Globus pallidus (tissue), 1 donor: ENCODE data around the gene STK11IP.

Experiments
- DNase-seq: peaks from one replicate; pipeline ENCODE4 v3.0.0-alpha.2; 2015; ENCODE audit warnings: low spot score

Gene STK11IP

DNA sequence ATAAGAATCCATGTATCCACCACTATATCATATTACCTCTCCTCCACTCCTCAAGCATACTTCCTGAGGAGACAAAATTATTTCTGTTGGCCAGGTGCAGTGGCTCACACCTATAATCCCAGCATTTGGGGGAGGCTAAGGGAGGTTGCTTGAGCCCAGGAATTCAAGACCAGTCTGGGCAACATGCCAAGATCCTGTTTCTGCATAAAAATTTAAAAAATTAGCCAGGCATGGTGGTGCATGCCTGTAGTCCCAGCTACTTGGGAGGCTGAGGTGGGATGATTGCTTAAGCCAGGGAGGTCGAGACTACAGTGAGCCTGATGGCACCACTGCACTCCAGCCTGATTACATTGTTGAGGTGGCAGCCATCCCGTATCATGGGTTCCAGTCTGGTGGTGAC lies 16.3 kb upstream of the STK11IP start:
- DNase-seq: no peak

DNA sequence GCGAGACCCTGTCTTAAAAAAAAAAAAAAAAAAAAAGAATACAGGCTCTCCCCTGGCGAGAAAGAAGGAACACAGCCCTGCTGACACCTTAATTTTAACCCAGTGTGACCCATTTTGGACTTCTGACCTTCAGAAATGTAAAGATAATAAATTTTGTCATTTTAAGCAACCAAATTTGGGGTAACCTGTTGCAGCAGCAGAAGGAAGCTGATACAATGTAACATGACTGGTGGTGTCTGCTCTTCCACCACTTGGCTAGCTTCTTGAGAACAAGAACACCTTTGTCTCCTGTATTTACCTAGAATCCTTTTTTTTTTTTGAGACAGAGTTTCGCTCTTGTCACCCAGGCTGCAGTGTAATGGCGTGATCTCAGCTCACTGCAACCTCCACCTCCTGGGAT lies 6.6 kb upstream of the STK11IP start:
- no peak for DNase-seq

DNA sequence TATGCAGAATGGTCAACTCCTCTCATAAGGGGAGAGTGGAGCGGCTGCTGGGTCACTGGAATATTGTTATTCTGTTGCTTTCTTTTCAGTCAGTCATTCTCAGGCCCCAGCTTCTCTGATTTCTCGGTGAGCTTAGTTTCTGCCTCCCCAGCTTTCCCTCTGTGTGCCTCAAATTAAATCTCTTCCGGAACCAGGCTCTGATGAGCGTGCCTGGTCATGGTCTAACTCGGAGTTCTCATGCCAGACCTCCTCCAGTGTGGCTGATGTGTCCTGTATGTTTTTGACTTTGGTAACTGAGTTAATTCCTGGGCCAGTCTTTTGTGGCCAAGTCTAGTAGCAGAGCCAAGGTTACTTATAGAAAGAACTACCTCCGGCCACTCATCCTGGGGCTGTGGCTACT lies 4.9 kb upstream of the STK11IP start:
- DNase-seq: no peak

DNA sequence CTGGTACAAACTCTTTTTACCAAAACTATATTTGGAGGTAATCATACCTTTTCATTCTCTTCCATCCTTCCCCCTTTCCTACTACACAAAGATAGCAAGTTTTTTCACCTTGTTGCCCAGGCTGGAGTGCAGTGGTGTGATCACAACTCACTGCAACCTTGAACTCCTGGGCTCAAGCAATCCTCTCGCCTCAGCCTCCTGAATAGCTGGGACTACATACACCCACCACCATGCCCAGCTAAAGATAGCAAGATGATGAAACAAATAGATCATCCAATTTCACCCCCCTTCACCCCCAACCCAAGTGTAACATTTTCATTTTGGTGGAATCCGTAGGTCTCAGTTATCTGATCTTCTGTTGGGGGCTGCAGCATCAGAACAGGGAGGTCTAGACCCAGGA lies 4.5 kb upstream of the STK11IP start:
- DNase-seq: no peak

DNA sequence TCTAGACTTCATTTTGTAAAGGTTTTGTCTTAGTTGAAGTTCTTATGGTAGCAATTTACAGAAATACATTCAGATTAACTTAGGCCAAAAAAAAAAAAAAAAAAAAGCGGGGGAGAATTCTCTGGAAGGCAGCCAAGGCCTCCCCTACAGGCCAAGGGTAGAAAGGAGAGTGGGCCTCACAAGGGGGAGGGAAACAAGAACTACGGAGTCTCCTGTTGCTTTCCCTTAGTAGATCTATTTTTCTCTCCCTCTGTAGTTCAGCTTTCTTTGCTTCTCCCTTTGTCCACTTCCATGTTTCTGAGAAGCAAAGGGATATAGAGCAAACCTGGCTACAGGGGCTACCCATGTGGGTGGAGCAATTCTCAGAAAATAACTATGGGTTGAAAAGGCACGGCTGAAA lies 2.4 kb upstream of the STK11IP start:
- no peak for DNase-seq

DNA sequence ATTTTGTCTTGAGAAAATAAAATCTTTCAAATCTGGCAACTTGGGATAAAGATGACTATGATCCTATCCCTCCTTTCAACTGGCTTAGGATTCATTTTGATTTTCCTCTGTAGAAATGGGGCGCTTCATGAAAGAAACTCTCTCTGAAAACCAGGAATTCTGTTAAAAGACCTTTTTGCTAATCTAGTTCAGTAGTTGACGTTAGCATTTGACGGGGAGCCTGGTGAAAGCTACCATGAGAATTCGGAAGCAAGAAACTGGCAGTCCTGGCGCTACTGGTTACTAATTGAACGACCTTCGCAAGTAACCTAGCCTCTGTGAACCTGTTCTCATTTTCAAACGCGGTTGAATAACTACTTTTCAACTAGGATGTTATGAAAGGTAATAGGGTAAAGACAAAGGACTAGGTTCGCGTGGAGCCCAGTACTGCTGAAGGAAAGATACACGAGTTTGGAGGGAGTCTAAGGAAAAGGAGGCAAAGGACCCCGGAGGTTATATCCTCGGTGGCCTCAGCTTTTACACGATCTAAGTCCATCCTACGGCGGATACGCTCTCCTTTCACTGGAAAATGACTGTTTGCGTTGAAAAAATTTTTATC lies 604 bp upstream of the STK11IP start:
- no peak for DNase-seq

DNA sequence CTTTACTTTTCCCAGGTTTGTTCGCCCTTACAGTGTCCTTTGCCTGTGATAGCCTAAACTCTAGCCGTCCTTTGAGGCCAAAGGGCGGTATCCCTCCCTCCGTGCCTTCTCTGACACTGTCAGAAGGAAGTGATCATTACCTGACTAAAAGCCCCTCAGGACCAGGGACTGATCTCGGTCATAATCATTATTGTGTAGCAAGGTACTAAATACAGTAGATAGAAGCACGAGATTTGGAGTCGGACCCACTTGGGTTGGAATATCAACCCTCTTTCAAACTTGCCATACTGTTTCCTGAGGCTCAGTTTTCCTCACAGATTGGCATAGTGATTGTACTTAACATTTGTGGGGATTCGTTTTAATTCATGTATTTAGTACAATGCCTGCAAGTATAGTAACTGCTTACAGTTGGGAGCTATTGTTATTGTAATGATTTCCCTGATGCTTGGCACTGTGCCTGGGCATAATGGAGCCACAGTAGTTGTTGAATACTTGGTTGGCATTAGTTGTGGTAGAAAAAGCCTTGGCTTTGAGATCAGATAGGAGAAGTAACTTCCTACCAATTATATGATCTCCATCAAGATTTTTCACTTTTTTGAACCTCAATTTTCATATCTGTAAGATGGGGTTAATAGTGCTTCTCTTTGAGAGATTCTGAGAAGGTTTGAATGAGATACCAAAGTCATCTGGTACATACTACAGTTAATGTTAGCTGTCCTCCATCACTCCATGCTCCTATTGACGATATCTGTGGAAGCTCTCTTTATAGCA lies 836 bp downstream of the STK11IP start:
- no peak for DNase-seq

DNA sequence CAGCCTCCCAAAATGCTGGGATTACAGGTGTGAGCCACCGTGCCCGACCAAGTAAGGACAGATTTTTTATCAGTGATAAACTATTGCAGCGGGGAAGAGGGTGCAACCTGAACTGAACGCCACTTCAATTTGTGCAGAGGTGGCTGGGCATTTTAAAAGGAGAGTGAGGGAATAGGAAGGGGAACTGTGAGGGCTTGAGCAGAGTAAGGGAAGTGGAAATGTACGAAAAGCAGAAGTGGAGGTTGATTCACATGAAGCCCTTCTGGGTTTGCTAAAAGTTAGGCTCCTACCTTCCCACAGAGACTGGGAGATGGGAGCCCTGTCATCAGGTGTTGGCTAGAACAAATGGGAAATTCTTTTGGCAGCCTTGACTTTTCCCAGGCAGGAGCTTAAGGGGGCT lies 6.1 kb downstream of the STK11IP start:
- DNase-seq: peak; percentile 37

DNA sequence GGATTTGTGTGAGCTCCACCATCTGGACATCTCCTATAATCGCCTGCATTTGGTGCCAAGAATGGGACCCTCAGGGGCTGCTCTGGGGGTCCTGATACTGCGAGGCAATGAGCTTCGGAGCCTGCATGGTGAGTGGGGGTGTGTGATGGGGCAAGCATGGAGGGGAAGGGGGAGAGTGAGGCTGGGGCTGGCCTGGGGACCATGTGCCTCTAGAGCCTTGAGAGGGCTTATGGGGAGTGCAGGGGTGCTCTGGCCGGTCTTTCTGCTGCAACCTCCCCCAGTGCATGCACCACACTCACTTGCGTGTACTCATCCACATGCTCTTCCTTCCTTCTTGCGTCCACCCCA lies 7.9 kb downstream of the STK11IP start:
- DNase-seq: no peak

DNA sequence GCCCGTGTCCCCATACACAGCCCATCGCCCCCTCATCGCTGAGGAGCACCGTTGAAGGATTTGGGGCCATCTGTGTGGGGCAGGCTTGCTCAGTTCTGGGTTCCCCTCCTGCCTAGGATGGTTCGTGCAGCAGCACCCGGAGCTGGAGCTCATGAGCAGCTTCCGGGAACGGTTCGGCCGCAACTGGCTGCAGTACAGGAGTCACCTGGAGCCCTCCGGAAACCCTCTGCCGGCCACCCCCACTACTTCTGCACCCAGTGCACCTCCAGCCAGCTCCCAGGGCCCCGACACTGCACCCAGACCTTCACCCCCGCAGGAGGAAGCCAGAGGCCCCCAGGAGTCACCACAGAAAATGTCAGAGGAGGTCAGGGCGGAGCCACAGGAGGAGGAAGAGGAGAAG lies 10.3 kb downstream of the STK11IP start:
- no peak for DNase-seq

DNA sequence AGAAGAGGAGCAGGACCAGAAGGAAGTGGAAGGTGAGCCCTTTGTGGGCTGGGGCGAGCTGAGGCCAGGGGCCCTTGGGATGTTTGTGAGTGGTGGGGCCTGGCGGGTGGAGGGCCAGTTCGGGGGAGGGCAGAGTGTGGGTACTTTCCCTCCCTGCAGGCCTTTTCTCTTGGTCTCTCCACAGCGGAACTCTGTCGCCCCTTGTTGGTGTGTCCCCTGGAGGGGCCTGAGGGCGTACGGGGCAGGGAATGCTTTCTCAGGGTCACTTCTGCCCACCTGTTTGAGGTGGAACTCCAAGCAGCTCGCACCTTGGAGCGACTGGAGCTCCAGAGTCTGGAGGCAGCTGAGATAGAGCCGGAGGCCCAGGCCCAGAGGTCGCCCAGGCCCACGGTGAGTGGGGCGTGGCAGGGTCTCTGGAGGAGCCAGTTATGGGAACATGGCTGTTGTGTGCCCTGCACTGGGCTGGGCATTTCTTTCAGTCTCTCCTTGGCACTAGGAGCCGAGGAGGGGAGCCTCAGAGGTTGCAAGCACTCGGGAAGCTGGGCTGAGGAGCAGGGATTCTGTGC lies 10.8 kb downstream of the STK11IP start:
- DNase-seq: no peak

DNA sequence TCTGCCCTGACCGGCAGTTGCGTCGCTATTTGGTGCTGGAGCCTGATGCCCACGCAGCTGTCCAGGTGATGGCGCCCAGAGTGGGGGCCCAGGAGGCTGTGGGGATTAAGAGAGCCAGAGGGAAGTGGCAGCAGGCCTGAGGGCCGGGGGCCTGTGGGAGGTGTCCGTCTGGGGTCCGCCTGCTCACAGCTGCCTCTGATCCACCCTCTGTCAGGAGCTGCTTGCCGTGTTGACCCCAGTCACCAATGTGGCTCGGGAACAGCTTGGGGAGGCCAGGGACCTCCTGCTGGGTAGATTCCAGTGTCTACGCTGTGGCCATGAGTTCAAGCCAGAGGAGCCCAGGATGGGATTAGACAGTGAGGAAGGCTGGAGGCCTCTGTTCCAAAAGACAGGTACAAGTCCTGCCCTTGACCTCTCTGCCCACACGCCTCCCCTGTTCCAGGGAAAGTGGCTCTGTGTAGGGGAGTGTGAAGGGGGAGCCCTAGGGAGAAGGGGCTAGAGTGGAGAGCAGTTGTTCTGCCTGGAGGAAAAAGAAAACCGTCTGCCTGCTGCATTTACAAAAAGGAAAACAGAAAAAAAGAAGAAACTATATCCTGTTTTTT lies 11.6 kb downstream of the STK11IP start:
- no peak for DNase-seq

DNA sequence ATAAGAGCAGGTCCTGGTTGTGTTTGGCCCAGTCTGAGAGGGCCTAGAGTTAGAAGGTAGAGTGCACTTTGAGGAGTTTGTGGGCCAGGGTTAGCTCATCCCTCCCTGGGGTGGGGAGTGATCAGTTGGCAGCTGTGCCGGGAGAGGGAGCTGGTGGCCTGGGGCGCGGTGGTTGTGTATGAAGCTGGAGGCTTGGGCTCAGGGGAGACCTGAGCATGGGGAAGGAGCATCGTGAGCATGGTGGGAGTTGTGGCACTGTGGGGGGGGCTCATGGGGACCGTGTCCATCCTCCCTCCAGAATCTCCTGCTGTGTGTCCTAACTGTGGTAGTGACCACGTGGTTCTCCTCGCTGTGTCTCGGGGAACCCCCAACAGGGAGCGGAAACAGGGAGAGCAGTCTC lies 13.6 kb downstream of the STK11IP start:
- DNase-seq: no peak

DNA sequence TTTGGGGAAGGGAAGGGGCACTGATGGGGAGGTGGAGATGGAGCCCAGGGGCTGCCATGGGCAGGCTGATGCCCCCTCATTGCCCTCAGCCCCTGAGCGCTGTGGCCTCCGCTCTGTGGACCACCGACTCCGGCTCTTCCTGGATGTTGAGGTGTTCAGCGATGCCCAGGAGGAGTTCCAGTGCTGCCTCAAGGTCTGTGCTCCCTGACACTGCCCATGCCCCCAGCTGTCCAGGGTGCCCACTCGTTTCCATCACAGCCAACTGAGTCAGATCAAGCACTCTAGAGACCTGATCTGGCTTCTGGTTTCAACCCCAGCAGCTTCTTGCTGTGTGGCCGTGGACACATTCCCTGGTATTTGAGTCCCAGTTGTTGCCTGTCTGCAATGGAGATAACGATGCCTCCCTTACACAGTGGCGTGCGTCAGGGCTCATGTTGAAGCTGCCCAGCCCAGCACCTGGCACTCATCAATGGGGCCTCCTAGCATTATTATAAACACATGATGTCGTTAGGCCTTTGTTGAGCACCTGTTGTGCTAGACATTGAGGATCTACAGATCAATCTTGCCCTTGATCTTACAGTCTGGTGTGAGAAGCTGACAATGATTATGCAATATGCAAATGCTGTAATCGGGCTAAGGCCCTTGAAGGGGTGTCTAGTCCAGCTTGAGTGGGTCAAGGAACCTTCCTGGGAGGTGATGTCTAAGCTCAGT lies 14.4 kb downstream of the STK11IP start:
- no peak for DNase-seq

DNA sequence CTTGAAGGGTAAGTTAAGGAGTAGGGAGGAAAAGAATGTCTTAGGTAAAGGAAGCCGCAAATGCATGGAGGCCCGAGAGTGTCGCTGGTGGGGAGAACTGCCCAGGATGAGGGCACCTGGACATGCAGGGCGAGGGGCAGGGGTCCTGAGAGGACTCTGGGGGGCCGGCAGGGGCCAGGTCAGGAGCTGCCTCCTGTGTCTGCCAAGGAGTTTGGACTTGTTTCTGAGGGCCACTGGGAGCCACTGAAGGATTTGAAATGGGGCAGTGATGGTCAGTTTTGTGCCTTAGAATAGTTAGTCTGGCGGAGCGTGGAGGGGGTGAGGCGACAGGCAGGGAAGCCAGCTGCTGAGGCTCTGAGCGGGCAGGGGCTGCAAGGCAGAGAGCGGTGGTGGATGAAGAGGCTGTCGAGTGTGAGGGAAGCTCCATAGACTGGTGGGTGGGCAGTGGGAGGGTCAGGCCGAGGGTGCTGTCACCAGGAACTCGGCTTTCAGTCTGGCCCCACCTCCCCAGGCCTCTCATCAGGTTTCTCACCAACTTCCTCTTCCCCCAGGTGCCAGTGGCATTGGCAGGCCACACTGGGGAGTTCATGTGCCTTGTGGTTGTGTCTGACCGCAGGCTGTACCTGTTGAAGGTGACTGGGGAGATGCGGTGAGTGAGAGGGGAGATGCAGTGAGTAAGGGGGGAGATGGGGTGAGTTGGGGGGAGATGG lies 15.1 kb downstream of the STK11IP start:
- no peak for DNase-seq

DNA sequence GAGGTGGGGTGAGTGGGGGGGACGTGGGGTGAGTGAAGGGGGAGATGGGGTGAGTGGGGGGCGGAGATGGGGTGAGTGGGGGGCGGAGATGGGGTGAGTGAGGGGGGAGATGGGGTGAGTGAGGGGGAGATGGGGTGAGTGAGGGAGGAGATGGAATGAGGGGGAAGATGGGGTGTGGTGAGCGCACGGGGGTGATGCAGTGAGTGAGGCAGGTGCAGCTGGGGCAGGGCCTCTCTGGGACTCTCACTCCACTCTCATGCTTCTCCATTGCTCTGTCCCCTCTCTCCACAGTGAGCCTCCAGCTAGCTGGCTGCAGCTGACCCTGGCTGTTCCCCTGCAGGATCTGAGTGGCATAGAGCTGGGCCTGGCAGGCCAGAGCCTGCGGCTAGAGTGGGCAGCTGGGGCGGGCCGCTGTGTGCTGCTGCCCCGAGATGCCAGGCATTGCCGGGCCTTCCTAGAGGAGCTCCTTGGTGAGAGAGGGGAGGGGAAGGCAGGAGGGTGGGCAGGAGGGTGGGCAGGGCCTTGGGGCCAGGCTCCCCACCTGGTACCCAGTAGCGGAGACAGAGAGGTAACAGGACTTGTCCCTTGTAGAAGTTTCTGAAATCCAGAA lies 15.9 kb downstream of the STK11IP start:
- no peak for DNase-seq

DNA sequence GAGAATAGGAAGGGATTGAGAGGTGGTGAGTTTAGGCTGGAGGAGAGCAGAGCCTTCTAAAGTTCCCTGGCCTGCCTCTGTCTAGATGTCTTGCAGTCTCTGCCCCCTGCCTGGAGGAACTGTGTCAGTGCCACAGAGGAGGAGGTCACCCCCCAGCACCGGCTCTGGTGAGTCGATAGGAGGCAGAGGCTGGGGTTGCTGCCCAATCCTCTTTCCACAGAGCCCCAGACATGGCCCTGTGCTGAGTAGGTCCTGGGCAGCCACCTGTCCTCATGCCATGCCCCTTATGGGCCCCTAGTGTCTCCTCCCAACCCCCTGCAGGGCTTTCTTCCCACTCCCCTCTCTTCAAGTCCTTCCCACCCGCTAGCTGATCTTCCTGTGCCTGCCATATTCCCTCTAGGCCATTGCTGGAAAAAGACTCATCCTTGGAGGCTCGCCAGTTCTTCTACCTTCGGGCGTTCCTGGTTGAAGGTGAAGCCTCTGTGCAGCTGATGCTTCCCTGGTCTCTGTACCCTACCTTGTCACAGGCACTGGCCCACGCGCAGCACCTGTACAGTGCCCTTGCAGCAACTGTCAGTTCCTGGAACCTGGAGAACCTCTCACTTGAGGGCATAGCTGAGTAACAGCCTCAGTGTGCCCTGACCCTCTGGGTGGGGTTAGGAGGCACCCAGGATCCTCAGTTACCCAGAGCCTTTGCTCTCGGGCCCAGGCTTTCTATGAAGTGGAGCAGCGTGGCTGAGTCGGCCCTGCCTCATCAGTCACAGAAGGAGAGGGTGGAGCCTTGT lies 16.6 kb downstream of the STK11IP start:
- DNase-seq: no peak

DNA sequence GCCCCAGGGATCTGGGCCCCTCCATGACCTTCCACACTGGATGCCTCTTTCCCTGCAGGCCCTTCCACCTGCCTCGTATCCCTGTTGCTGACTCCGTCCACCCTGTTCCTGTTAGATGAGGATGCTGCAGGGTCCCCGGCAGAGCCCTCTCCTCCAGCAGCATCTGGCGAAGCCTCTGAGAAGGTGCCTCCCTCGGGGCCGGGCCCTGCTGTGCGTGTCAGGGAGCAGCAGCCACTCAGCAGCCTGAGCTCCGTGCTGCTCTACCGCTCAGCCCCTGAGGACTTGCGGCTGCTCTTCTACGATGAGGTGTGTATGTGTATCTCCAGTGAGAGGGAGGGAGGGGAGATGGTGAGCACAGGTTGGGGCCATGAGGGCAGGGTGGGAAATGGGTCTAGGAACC lies 17.4 kb downstream of the STK11IP start:
- no peak for DNase-seq

DNA sequence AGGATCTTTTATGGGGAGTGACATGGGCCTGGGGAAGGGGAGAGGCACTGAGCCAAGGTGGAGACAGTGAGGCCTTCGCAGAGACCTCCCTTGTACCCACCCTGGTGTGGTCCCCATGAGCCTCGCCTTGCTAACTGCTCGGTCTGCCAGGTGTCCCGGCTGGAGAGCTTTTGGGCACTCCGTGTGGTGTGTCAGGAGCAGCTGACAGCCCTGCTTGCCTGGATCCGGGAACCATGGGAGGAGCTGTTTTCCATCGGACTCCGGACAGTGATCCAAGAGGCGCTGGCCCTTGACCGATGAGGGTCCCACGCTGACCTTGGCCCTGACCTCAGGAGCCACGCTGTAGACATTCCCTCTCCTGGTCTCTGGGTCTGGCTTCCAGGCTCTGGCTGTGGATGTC lies 18.2 kb downstream of the STK11IP start:
- no peak for DNase-seq

DNA sequence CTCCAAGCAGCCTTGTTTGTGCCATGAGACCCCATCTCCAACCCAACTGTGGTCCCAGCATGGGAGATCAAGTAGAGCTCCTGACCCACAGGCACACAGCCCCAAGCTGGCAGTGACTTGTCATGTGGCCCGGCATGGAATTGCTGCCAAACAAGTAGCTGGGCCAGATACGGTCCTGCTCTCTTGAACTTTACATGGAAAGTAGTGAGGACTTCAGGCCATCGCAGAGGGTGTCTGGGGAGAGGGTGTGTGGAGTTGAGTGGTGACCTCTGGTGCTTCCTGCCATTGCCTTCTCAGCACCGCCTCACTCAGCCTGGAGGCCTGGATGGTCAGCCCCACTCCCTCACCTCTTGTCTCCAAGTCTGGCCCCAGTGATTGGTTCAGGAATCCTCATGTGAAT lies 18.9 kb downstream of the STK11IP start:
- DNase-seq: no peak

DNA sequence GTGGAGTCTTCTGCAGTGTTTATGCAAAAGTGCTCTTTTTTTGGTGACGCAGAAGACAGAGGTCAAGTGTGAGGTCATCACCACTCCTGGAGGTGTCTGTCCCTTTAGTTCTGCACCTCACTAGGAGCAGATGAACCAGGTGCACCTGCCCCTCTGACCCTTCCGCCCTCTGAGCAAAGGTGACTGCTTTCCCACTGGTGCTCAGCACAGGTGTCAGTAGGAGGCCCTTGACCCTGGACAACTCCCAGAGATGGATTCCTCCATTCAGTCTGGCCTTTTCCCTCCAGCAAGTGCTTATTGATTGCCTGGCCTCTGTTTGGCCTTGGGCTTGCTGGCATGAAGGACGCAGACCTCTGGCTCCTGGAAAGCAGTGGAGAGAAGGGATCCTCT lies 21.1 kb downstream of the STK11IP start:
- DNase-seq: no peak
